ELF-1 (cell line): Measurements from ENCODE around the gene NOX5.

Experiments
- DNase-seq: peaks from one replicate; pipeline ENCODE4 v3.0.0-alpha.2; 2016; ENCODE audit warnings: low read depth, low spot score

The NOX5 gene

DNA sequence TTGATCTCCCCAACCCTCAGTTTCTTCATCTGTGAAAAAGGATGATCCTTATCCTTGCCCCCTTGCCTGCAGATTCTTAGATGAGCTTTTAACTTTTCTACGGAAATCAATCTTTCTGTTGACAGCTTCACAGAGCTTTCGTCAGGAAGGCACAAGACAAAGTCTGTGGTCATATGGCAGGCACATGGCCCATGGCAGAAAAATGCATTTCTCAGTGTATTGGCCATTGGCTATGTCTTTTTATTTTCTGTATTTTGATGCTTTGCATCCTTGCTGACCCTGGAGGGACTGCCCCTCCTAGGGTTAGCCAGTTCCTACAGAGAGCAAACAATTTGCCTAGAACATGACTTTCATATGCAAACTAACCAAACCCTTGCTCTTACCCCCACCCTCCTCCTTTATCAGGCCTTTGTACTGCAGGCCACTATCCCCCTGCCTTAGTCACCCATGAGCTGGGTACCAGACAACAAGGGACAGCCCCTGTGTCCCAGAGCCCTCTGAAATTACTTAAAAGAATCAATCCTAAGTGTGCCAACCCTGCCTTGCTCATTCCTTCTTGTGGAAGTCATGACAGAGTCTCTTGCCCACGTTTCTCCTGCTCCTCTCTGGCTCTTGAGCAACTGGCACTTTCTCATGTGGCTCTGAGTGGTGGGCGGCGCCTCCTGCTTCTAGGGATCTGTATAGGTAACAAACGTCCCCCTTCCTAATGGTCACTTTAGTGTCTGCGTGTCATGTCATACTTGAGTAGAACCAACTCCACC, 24.1 kb upstream of the NOX5 start:
- DNase-seq: peak; percentile 62

- DNase-seq: peak; percentile 21
Observed at GRCh38 chr15:68990992-68991500, 23.4 kb upstream of the NOX5 start.

- peak; percentile 62 for DNase-seq
Observed at GRCh38 chr15:68991723-68992122, 22.8 kb upstream of the NOX5 start.

- no peak for DNase-seq
Observed at GRCh38 chr15:68992696-68993095, 21.8 kb upstream of the NOX5 start.

DNA sequence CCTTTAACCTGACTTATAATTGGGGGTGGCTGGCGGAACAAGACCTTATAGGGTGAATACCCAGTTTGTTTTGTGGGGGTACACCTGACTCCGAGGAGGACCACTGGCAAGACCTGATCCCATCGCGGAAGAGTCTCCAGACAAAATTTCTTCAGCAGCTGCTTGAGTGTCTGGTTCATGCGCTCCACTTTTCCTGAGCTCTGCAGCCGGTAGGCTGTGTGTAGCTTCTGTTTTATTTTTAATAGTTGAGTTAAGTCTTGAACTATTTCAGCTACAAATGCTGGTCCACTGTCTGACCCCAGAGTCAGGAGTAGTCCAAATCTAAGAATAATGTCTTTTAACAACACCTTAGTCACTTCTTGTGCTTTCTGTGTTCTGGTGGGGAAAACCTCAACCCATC, 21.2 kb upstream of the NOX5 start:
- DNase-seq: no peak

DNA sequence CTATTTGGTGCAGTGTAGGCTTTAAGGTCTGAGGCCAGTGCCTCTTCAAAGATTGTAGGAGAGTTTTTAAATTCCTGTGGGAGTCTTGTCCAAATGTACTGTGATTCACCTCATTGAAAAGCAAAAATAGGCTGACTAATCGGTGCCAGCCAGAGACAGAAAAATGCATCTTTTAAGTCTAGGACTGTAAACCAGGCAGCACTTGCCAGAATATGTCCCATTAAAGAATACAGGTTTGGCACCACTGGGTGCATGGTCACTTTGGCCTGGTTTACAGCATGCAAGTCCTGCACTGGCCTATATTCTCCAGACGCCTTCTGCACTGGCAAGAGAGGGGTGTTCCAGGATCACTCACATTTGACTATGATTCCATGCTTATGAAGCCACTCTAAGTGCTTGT, 20.3 kb upstream of the NOX5 start:
- DNase-seq: no peak

GRCh38 chr15:68994981-68995761, 19.3 kb upstream of the NOX5 start:
- DNase-seq: no peak

- DNase-seq: no peak
Observed at GRCh38 chr15:68997050-68997449, 17.4 kb upstream of the NOX5 start.

DNA sequence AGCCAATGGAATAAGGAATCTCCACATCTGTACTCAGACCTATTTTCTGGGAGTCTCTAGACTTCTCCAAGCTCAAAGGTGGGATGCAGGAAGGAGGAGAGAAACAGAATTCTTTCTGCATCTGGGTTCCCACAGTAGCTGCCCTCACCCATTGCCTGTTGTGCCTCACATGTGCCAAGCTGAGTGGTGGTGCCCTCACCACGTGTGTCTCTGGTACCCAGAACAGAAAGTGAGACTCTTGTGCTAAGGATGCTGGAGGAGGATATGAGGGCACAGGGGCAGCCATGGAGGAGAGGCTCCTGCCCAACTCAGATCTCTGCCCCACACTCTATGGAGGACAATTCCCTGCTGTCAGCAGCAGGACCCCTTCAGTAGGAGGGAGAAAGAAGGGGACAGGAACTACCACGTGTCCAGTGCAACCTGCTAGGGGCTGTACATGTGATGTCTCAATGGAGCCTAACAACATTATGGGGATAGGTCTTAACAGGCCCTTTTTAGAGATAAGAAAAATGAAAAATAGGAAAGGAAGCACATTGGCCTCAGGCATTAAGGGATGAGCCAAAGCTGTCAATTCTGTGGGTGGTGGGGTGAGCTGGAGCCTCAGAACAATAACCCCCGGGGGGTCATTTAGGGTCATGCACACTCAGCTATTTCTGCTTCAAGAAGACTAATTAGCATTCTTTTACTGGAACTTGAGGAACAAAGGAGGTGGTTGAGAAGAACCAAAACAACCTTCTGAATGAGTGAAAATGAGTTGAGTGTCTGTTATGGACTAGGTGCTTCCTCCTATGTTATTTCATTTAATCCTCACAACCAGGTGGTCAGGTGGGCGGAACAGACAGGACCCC, 16.3 kb upstream of the NOX5 start:
- DNase-seq: peak; percentile 49

DNA sequence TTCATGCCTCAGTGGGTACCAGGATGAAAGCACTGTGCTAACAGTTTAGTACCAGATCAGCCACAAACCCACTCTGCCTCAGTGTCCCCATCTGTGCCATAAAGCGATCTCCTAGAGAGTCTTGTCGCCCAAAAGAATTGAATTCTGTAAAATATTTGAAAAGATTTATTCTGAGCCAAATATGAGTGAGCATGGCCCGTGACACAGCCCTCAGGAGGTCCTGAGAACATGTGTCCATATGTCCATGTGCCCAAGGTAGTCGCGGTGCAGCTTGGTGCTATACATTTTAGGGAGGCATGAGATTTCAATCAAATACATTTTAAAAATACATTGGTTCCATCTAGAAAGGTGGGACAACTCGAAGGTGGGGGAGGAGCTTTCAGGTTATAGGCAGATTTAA, 15.4 kb upstream of the NOX5 start:
- DNase-seq: no peak

DNA sequence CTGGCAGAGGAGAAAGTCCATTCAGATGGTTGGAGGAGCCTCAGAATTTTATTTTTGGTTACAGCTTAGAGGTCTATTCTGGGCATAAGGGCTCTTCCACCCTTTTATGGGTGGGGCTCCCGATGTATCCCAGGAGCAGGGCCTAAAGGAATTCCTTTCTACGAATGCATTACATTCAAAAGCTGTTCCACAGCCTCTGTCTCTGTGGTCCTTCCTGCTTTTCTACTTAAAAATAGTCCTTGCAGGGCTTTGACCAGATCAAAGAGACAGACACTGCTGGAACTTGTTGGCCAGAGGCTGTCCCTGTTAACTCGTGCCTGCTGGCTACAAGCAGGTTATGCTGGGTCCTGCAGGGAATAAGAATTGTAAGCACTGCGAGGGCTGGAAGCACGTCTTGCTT, 14.4 kb upstream of the NOX5 start:
- DNase-seq: peak; percentile 82

- DNase-seq: peak; percentile 45
Observed at GRCh38 chr15:69000725-69001503, 13.6 kb upstream of the NOX5 start.

- DNase-seq: no peak
Observed at GRCh38 chr15:69002783-69003182, 11.7 kb upstream of the NOX5 start.

DNA sequence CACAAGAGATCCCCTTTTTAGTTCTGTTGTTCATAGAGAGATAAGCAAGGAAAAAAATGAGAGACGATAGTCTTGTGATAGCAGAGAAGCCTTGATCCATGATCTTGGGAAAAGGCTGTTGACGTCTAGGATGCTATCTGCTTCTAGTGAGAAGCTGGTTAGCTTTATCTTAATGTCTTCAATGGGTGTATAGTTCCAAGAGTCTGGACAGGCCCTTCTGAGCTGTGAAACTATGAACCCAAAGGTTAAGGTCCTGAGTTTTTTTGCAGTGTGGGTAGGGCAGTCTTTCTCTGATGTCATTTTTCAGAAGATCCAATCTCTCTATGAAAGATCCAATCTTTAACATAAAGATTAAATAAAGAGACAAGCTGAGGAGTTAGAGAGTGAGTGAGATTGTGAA, 10.5 kb upstream of the NOX5 start:
- DNase-seq: no peak

- no peak for DNase-seq
Observed at GRCh38 chr15:69008056-69008455, 6.4 kb upstream of the NOX5 start.

- no peak for DNase-seq
Observed at GRCh38 chr15:69009341-69009740, 5.2 kb upstream of the NOX5 start.

GRCh38 chr15:69011641-69012040, 2.9 kb upstream of the NOX5 start:
- DNase-seq: no peak

DNA sequence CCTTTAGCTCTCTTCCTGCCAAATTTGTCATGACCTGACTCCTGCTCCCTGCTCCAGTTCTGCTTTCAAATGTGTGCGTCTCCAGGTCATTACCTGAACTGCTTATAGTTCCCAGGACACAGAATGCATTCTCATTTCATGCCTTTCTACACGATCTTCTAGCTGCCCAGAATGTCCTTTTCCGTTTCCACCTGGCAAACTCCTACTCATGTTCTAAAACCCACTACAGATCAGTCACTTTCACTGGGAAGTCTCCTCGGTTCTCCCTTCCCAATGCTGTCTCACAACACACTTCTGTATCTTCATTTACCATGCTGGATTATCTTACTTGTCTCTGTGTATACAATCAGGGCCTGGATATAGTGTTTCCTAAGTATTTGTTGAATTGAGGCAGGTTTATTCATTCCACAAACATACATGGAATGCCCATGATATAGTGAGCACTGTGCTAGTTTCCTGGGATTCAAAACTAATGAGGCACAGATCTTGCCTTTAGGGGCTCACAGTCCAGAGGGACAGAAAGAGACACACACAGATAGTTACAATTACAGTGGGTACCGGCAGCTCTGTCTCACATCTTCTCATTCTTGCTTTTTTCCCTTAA, 1.6 kb upstream of the NOX5 start:
- no peak for DNase-seq

DNA sequence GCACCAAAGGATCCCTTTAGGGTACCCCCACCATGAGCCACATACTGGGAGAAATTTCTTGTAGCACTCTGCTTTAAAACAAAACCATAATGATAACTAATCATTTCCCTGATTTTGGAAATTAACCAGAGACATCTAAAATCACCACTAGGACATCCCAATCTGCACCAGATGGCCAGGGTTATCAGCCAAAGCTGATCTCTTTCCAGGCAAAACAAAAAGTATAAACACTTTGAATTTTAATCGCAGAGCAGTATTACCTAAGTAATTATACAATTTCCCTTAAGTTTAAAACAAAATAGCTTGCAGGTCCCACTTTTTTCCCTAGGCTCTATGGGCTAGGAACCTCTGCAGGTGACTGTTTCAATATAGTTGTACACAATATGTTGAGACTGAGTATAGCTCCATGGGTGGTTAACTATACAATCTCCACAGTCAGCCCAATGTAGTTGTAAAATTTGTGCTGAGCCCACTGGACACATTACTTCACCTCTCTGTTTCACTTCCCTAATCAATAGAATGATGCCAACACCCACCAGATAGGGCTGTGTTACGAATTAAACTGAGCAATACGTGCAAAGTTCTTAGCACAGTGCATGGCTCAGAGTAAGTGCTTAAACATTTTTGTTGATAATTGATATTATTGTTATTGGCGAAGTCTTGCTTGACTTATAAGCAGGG, 629 bp upstream of the NOX5 start:
- no peak for DNase-seq

DNA sequence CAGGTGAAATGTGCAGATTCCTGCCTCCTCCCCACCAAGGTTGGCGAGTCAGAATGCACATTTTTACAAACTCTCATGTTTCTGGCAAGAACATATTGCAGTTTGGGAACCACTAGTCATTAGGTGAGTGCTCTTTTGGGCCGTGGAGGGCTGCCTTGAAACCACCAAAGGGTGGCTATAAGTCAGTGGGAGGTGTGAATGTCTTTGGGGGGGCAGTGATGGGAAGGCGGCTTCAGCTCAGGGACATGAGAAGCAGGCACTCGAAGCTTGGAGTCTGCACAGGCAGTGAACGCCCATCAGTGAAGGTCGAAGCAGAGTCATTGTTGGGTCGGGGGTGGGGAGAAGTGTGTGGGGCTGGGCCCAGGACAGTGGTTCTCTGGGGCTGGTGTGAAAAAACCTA, 1.1 kb downstream of the NOX5 start:
- DNase-seq: no peak
